KBM-7 (cell line): ENCODE measurements around the gene ELMO1.
"Not testable (repeated sequence)": the region's sequence is repeated elsewhere in the genome, so short reads cannot be mapped to it uniquely, and the experiment has no call there.

ENCODE experiments used
- DNase-seq: peaks from one replicate; pipeline ENCODE4 v3.0.0-alpha.2; 2015
- in situ Hi-C: fragments of 300-500 bp; cut with MboI; formaldehyde crosslinking; loops from 2 replicates; pipeline ENCODE4 v1.14.3; 2020; ENCODE audit warnings: low sequenced_read_pairs, low pct_unique_long_range_greater_than_20kb, mixed read lengths

The ELMO1 gene

DNA sequence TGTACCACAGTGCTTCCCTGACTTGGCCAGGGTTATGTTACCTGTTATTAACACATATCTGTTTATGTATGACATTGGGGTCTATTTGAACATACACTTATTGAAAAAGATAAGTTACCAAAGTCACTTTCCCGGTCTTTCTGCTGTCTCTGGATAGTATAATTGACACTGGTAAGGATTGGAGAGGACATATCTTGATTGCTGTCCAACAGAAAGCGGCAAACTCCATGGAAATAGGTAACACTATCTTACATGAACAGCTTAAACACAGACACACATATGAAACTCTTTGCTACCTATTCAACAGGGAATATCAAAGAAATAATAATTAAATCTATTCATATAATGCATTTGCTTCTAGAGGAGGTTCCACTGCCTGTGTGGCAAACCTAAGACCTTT lies 441.9 kb downstream of the ELMO1 start:
- no peak for DNase-seq
- in situ Hi-C loops = no loop called here

DNA sequence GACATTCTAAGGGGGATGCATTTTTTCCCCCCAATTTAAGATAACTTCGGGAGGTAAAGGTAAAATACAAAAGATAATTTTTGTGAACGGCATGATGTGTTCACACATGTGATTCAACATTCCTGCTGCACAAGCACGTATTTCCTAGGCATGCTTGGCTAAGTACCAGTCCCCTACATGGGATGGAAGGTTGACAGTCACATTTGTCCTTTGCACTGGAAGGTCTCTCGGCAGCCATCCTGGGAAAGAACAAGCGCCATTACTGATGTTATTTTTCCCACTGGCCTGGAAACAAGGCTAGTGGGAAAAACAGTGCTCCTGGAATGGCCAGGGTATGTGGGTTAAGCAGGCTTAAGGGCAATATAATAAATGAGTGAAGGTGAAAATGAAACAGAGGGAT lies 448.2 kb downstream of the ELMO1 start:
- in situ Hi-C loops = no loop called here
- DNase-seq = no peak

- in situ Hi-C loops = no loop called here
Measured at GRCh38 chr7:36999626-37000485, 448.8 kb downstream of the ELMO1 start.

GRCh38 chr7:36995776-36996175 lies 452.9 kb downstream of the ELMO1 start:
- in situ Hi-C loops = no loop called here
- no peak for DNase-seq

More at GRCh38 chr7:36999626-37000485, 448.8 kb downstream of the ELMO1 start:
- DNase-seq = no peak

DNA sequence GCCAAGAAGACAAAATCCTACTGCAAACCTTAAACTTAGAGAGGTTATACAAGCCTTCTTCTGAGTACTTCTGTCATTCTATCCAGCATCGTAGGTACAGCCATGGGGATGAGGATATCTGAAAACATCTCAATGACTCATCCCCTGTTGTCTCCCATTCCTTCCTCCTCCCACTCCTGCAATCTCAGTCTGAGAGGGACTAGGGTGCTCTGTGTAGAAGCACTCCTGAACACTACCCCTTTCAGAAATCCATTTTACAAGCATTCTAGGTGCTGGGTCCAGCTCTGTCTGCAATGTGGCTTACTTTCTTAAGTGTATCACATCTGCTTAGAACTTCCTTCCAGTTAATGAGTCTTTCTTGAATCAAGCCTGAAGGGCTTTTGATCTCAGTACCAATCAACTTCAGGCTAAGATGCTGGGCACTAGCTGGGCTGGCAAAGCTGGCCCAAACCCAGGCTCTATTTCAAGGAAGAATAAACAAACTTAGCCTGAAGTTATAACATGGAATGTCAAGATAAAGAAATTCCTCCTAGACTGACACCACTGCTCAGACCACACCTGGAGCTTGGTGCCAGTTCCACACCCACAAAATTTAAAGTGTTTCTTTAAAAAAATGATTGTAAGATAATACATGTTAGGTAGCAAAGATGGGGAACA lies 454.1 kb downstream of the ELMO1 start:
- no peak for DNase-seq
- in situ Hi-C loops = no loop called here

DNA sequence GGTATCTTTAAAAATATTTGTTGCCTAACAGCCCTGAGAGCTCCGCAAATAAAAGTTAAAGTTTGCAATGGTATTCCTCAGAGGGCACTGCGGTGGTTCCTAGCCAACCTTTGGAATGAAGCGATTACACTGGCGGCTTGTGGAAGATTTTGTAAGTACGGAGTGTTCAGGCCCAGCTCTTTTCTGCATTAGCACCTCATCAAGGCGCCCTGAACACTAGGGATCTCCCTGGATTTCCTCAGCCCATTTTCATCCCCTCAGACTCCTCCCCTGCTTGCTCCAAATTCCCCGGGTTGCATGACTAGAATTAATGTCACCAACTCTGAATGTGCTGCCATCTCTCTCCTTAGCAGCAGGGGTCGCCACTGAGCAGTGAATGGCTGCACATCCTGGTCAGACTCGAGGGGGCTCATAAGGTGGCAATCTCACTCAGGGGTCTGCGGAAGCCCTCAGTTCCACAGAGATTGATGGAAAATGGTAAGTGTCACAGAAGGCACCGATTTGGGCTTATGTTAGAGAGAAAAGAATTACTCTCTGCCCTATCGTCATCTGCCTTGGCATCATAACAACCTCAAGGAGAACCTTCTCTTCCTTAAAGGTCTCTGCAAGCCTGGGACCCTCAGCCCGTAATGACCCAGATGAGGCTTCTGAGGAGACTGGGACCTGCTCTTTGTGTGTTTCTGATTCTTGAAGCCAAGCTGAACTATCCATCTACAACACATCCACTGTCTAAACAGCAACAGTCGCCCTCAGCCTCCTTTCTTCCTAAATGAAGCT lies 461.5 kb downstream of the ELMO1 start:
- in situ Hi-C loops = no loop called here
- peak; percentile 71 for DNase-seq

DNA sequence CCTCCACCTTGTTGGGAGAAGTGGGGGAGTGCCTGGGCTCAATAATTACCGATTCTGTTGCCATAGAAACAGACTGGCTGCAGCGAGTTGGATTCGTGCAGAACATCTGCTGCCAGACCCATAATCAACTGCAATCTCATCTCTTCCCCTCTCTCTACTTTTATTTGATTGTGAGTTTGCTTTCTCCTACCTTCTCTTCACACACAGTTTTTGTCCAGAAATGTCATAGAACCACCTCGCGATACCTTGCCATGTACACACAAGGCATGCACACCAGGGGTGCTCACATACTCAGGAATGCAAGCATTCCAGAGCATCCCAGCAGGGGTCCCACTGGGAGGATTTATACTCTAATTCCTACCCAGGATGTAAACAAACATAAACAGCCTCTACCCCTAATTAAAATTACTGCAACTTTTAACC lies 462.1 kb downstream of the ELMO1 start:
- in situ Hi-C loops = no loop called here
- no peak for DNase-seq

DNA sequence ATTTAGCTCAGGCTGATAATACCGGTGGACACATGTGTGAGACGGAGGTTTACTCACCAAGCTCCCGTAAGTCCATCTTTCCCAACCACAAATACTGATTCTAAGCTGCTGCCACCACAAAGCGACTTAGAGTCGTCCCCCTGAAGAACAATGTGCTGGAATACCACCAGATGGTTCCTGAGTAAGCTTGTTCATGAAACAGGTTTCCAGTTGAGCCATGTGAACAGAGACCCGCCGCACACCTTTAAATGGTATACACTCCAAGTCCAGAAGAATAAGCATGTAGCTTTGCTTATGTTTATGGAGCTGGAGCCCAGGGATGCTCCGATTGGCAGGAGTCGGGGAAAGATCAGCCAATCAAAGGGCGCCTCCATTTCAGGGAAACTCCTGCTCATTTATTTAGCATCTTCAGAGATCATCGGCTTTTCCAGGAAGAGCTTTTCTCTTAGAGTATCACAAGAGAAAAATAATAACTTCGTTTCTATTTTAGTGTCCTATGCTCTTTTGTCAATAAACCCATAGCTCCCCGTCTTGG lies 462.7 kb downstream of the ELMO1 start:
- DNase-seq = no peak
- in situ Hi-C loops = no loop called here

DNA sequence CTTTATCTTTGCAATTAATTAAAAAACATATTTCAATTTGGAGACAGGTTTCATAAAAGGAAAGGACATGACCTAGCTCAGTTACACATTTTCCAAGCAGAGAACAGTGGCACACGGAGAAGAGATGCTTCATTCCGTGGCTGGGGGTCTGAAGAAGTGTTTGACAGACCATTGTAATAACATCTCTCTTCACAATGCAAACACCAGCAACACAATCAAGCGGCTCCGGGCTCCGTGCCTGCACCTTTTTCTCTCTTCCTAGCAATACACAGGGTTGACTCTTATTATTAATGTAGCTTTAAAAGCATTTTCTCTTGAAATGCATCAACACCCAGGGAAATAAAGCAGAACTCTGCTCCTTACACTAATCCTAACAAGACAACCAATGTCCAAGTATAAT lies 463.3 kb downstream of the ELMO1 start:
- in situ Hi-C loops = no loop called here
- no peak for DNase-seq

GRCh38 chr7:36984710-36985312 lies 463.9 kb downstream of the ELMO1 start:
- in situ Hi-C loops = no loop called here
- DNase-seq = peak; percentile 34

DNA sequence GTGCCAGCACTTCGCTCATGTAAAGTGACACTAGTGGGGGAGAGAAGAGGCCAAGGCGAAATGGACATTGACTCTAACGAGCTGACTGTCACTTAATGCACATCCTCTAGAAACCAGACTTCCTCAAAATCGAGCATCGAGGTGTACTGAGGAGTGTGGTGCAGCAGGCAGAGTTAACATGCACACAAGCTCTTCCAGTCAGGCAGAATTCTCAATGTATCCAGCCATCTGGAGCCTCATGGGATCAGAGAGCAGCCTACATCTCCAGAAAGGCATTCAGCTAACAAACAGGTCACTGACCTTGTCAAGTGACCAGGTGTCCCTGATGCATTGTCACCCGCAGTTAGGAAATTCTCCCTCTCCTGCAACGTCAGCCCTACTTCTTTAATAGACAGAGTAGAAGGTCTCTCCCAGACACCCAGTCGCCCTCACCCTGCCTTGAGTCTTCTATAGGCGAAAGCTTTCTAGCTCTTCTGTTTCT lies 464.6 kb downstream of the ELMO1 start:
- DNase-seq = peak; percentile 43
- in situ Hi-C loops = no loop called here

DNA sequence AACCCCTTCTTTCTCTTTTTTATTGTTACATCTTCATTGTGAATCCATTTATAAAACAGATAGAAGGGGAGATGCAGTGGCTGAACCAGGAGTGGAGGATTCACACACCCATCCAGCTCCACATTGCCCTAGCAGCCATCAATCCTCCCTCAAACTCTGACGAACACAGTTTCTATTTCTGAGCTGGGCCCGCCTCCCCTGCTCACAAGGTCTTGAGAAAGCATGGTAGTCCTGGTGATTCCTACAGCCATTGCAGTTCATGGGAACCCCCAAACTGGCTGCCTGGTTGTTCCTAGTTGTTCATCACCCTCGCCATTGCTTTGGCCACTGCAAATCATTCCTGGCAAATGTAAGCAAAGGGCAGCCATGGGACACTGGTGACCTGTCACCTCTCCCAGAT lies 465.9 kb downstream of the ELMO1 start:
- no peak for DNase-seq
- in situ Hi-C loops = no loop called here

DNA sequence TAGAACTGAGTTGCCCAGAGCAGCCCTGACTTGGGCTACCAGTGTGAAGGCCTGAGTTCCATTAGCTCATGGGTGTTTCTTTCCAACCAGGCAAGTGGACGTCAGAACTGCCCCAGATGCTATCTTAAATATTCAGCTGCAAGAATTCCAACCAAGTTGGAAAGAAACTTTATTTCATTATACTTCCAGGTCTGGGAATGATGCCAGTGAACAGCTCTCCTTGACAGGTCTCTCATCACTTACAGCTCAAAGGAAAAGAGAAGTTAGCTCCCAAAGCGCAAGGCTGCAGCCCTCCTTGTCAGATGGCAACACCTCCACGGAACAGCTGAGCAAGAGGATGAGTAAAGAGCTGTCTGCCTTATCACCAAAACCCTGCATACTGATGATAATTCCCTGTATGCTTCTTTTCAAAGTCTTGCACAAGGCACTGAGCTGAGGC lies 468.8 kb downstream of the ELMO1 start:
- in situ Hi-C loops = no loop called here
- no peak for DNase-seq

GRCh38 chr7:36978461-36978860 lies 470.2 kb downstream of the ELMO1 start:
- in situ Hi-C loops = no loop called here
- no peak for DNase-seq

DNA sequence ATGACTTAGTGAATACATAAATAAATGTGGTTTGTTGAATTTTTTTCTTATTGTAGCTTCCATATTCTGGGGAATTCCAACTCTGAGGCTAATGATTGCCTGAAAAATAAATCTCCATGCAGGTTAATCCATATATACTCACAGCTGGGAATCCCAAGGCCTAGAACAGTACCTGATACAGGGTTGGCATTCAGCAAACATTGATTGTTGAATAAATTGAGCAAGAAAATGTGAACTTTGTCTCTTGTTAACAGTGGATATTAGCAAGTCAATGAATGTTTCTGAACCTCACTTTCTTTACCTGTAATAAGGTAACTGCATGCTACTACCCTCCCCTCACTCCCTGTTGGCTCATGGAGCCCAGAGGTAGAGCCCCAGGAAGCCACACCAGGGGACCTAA lies 470.8 kb downstream of the ELMO1 start:
- no peak for DNase-seq
- in situ Hi-C loops = no loop called here

- in situ Hi-C loops, DNase-seq: not testable (repeated sequence)
Measured at GRCh38 chr7:36973534-36973933, 475.1 kb downstream of the ELMO1 start.

- in situ Hi-C loops = no loop called here
- no peak for DNase-seq
Measured at GRCh38 chr7:36972140-36972518, 476.5 kb downstream of the ELMO1 start.

DNA sequence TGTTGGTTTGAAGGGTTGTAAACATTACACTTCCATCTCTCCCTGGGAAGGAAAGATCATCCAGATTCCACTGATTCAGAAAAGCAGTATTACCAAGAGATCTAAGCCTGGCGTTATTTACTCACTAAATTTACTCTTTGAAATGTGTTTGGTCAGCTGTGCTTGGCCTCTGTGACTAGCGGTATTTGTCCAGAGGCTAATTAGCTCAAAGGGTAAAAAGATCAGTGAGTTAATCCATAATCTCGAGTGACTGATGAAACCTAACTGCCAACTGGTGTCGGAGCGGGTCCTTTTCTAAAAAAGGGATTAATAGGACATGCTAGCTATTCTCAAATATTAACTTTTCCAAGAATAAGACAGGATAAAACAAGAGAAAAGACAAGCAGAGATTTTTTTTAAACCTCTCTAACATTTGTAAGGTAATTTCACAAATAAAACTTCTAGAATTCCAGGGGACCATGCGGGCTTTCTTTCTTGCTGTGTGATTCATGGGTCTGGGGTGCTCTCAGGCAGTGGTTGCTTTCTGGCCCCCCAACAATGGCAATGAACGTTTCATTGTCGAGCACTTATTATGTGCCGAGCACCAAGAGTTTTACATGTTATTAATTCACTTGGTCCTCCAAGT lies 477.0 kb downstream of the ELMO1 start:
- no peak for DNase-seq
- in situ Hi-C loops = no loop called here
